Stimulated activated CD4-positive, alpha-beta T cell treated with anti-CD3 and anti-CD28 coated beads, Interleukin-4, amount 100 ng/mL, for 4 hours (primary cell): ENCODE measurements around the gene FAM9A.
"Not testable (repeated sequence)": the region's sequence is repeated elsewhere in the genome, so short reads cannot be mapped to it uniquely, and the experiment has no call there.

Experiments used
- DNase-seq, 2 experiments: peaks; one replicate each; pipeline ENCODE4 v3.0.0-alpha.2; 2020

FAM9A gene

GRCh38 chrX:8800351-8800750 lies 832 bp downstream of the FAM9A start:
- DNase-seq: not testable (repeated sequence)

GRCh38 chrX:8799281-8799680 lies 1.9 kb downstream of the FAM9A start:
- DNase-seq: not testable (repeated sequence)

- not testable (repeated sequence) for DNase-seq
These were observed 2.5 kb downstream of the FAM9A start for GRCh38 chrX:8798702-8799101.

GRCh38 chrX:8787119-8787518 lies 14.1 kb downstream of the FAM9A start:
- DNase-seq: not testable (repeated sequence)

- DNase-seq: no peak
These were observed 17.0 kb downstream of the FAM9A start for GRCh38 chrX:8784162-8784561.

- DNase-seq: no peak
These were observed 17.5 kb downstream of the FAM9A start for GRCh38 chrX:8783714-8784098.

- DNase-seq: peak; percentile 2 to 10
These were observed 18.0 kb downstream of the FAM9A start for GRCh38 chrX:8783097-8783713.

GRCh38 chrX:8782595-8782994 lies 18.6 kb downstream of the FAM9A start:
- no peak for DNase-seq

- DNase-seq: not testable (repeated sequence)
These were observed 19.3 kb downstream of the FAM9A start for GRCh38 chrX:8781921-8782320.

- DNase-seq: no peak
These were observed 28.1 kb downstream of the FAM9A start for GRCh38 chrX:8773117-8773516.

GRCh38 chrX:8760021-8760420 lies 41.2 kb downstream of the FAM9A start:
- DNase-seq: no peak

GRCh38 chrX:8758706-8759105 lies 42.5 kb downstream of the FAM9A start:
- DNase-seq: not testable (repeated sequence)

GRCh38 chrX:8757609-8758389 lies 43.4 kb downstream of the FAM9A start:
- not testable (repeated sequence) for DNase-seq

- no peak for DNase-seq
These were observed 45.4 kb downstream of the FAM9A start for GRCh38 chrX:8755813-8756212.

- DNase-seq: no peak
These were observed 46.1 kb downstream of the FAM9A start for GRCh38 chrX:8755116-8755515.

- no peak for DNase-seq
These were observed 51.5 kb downstream of the FAM9A start for GRCh38 chrX:8749697-8750096.

GRCh38 chrX:8748855-8749254 lies 52.3 kb downstream of the FAM9A start:
- DNase-seq: no peak

- peak; percentile 25 to 54 for DNase-seq
These were observed 58.0 kb downstream of the FAM9A start for GRCh38 chrX:8743126-8743732.

- DNase-seq: no peak
These were observed 59.2 kb downstream of the FAM9A start for GRCh38 chrX:8741981-8742380.
